DOHH2 (cell line): ENCODE measurements around the gene EMSY.

Source experiments
- H3F3A ChIP-seq: fragments of 200-600 bp; sonication (generic), shearing (Covaris generic); 2 replicates; pipeline ENCODE4 v1.6.0; 2016; ENCODE audit warnings: antibody characterized with exemption, mild to moderate bottlenecking; ENCODE audit not compliant: control insufficient read depth, insufficient read depth
- H3K27ac ChIP-seq: fragments of 200-600 bp; sonication (generic); 2 replicates; pipeline ENCODE4 v1.5.1; 2014; ENCODE audit warnings: low read depth, mild to moderate bottlenecking, low read length, moderate library complexity
- H3K27me3 ChIP-seq: fragments of 200-600 bp; sonication (generic); 2 replicates; pipeline ENCODE4 v1.6.1; 2014; ENCODE audit warnings: mild to moderate bottlenecking, low read length, mixed read lengths; ENCODE audit not compliant: control insufficient read depth
- H3K36me3 ChIP-seq: fragments of 200-600 bp; sonication (generic); 2 replicates; pipeline ENCODE4 v1.6.1; 2014; ENCODE audit warnings: mild to moderate bottlenecking, low read length, moderate library complexity, mixed read lengths; ENCODE audit not compliant: control insufficient read depth
- H3K4me1 ChIP-seq: fragments of 200-600 bp; sonication (generic); 2 replicates; pipeline ENCODE4 v1.6.1; 2014; ENCODE audit warnings: mild to moderate bottlenecking, low read length, mixed read lengths; ENCODE audit not compliant: control insufficient read depth
- H3K4me2 ChIP-seq: fragments of 200-600 bp; sonication (generic); 2 replicates; pipeline ENCODE4 v1.6.0; 2014; ENCODE audit warnings: mild to moderate bottlenecking, low read length, moderate library complexity
- H3K4me3 ChIP-seq: fragments of 200-600 bp; sonication (generic); 2 replicates; pipeline ENCODE4 v1.5.1; 2014; ENCODE audit warnings: mild to moderate bottlenecking, low read length, mixed read lengths
- H3K79me2 ChIP-seq: fragments of 200-600 bp; sonication (generic); 2 replicates; pipeline ENCODE4 v1.6.1; 2014; ENCODE audit warnings: mild to moderate bottlenecking, low read length, mixed read lengths; ENCODE audit not compliant: control insufficient read depth
- H3K9me2 ChIP-seq: fragments of 200-600 bp; sonication (generic); replicated peaks from 2 replicates; pipeline ENCODE4 v1.6.1; 2014; ENCODE audit warnings: mild to moderate bottlenecking, low read length, mixed read lengths; ENCODE audit not compliant: control insufficient read depth
- H3K9me3 ChIP-seq: fragments of 200-600 bp; sonication (generic); 2 replicates; pipeline ENCODE4 v1.6.1; 2014; ENCODE audit warnings: antibody characterized with exemption, low read length, mixed read lengths; ENCODE audit not compliant: control insufficient read depth, insufficient read depth
- H4K20me1 ChIP-seq: fragments of 200-600 bp; sonication (generic); 2 replicates; pipeline ENCODE4 v1.6.0; 2014; ENCODE audit warnings: low read depth, mild to moderate bottlenecking, antibody characterized with exemption, low read length, moderate library complexity; ENCODE audit not compliant: control insufficient read depth, insufficient read depth
- CTCF ChIP-seq: fragments of 200-600 bp; sonication (generic); IDR thresholded peaks from one replicate; pipeline ENCODE4 v1.5.1; 2014; ENCODE audit warnings: antibody characterized with exemption, mild to moderate bottlenecking, low read depth, low read length; ENCODE audit not compliant: poor library complexity, severe bottlenecking
- EZH2phosphoT487 ChIP-seq: fragments of 200-600 bp; sonication (generic); IDR thresholded peaks from 2 replicates; pipeline ENCODE4 v1.6.1; 2017; ENCODE audit warnings: borderline replicate concordance, mild to moderate bottlenecking, antibody characterized with exemption, low read length, moderate library complexity, mixed read lengths

Gene EMSY

GRCh38 chr11:76543006-76543703 lies 98.3 kb downstream of the EMSY start:
- peaks cover 53% of the 10 kb centered on the region for H3K36me3 ChIP-seq

GRCh38 chr11:76550781-76551180 lies 106.0 kb downstream of the EMSY start:
- Histone ChIP-seq H3K4me1 (no peaks in the 10 kb centered on the region), H3F3A (no peaks in the 10 kb centered on the region; the same call in 1 of the 2 replicates), H3K36me3 (peaks cover 25% of the 10 kb centered on the region), H3K27ac (no peak overlapping the region), H3K27me3 (no peaks in the 10 kb centered on the region), H3K4me3 (no peak overlapping the region), H3K4me2 (no peak overlapping the region), H3K79me2 (no peaks in the 10 kb centered on the region), H3K9me3 (no peaks in the 10 kb centered on the region), H4K20me1 (no peaks in the 10 kb centered on the region), H3K9me2 (no peaks in the 10 kb centered on the region)
- TF ChIP-seq CTCF: no peak
- no peak for TF ChIP-seq EZH2phosphoT487

More at GRCh38 chr11:76543006-76543703, 98.3 kb downstream of the EMSY start:
- H3K79me2 ChIP-seq: no peaks in the 10 kb centered on the region
- H3K4me3 ChIP-seq: no peak overlapping the region
- no peak for TF ChIP-seq EZH2phosphoT487
- no peak for TF ChIP-seq CTCF
- H4K20me1 ChIP-seq: no peaks in the 10 kb centered on the region
- no peaks in the 10 kb centered on the region for H3K9me3 ChIP-seq
- no peaks in the 10 kb centered on the region for H3K4me1 ChIP-seq
- H3K27me3 ChIP-seq: no peaks in the 10 kb centered on the region
- H3K4me2 ChIP-seq: no peak overlapping the region
- no peak overlapping the region for H3K27ac ChIP-seq
- H3K9me2 ChIP-seq: no peaks in the 10 kb centered on the region
- H3F3A ChIP-seq: no peaks in the 10 kb centered on the region

GRCh38 chr11:76551400-76551799 lies 106.6 kb downstream of the EMSY start:
- H3K36me3 ChIP-seq: peaks cover 19% of the 10 kb centered on the region
- no peaks in the 10 kb centered on the region for H3K9me2 ChIP-seq
- H3F3A ChIP-seq: no peaks in the 10 kb centered on the region; the same call in 1 of the 2 replicates
- H3K9me3 ChIP-seq: no peaks in the 10 kb centered on the region
- H3K4me2 ChIP-seq: no peak overlapping the region
- no peak overlapping the region for H3K27ac ChIP-seq
- no peaks in the 10 kb centered on the region for H3K27me3 ChIP-seq
- no peaks in the 10 kb centered on the region for H3K4me1 ChIP-seq
- H4K20me1 ChIP-seq: no peaks in the 10 kb centered on the region
- TF ChIP-seq CTCF: no peak
- no peak for TF ChIP-seq EZH2phosphoT487
- H3K4me3 ChIP-seq: no peak overlapping the region
- H3K79me2 ChIP-seq: no peaks in the 10 kb centered on the region
